Measurements from ENCODE around the gene STKLD1.

GRCh38 chr9:133430244-133430643 lies 54.1 kb downstream of the STKLD1 start:
- no peak for TF ChIP-seq CTCF (IDR thresholded peaks at IDR 0.05)
- no peak for TF ChIP-seq EZH2 (IDR thresholded peaks at IDR 0.05; ENCODE audit: borderline replicate concordance, insufficient read depth, low read depth, low read length, poor library complexity, severe bottlenecking)
